Heart right ventricle (tissue), 16 donors: ENCODE measurements around the gene TP63. TPM values are rescaled to one million over a fixed set of nuclear protein-coding genes. Genes with fewer than 3 reads are reported as not detected.

Experiments used
- ATAC-seq, 8 donors: fragments of 200-7000 bp; cut with Tn5 transposase; one replicate each; pipeline ENCODE4 v1.9.1; 2020; ENCODE audit warnings: mild to moderate bottlenecking in 8 of 8, moderate library complexity in 8 of 8, moderate number of reproducible peaks in 1 of 8
- DNase-seq, 2 donors: peaks; one replicate each; pipeline ENCODE4 v3.0.0-alpha.2; 2020
- H3K27ac ChIP-seq, 10 donors: fragments of 200-600 bp; sonication (generic) in 2 of 10; one replicate each; pipeline versions ENCODE4 v1.5.0 to v1.8.0; 2020 to 2022; ENCODE audit warnings: mild to moderate bottlenecking in 3 of 10
- H3K27me3 ChIP-seq, 7 donors: fragments of 200-600 bp; one replicate each; pipeline ENCODE4 v1.8.0; 2021 to 2022; ENCODE audit warnings: mild to moderate bottlenecking in 2 of 7
- H3K36me3 ChIP-seq, 9 donors: fragments of 200-600 bp; sonication (generic) in 1 of 9; one replicate each; pipeline versions ENCODE4 v1.5.0 to v1.8.0; 2020 to 2022; ENCODE audit warnings: mild to moderate bottlenecking in 2 of 9
- H3K4me1 ChIP-seq, 9 donors: fragments of 200-600 bp; sonication (generic) in 1 of 9; one replicate each; pipeline versions ENCODE4 v1.5.0 to v1.8.0; 2020 to 2022; ENCODE audit warnings: mild to moderate bottlenecking in 4 of 9
- H3K4me3 ChIP-seq, 10 donors: fragments of 200-600 bp; sonication (generic) in 2 of 10; one replicate each; pipeline versions ENCODE4 v1.5.0 to v1.8.0; 2020 to 2022; ENCODE audit warnings: mild to moderate bottlenecking in 7 of 10, moderate library complexity in 2 of 10
- H3K9me3 ChIP-seq, 11 donors: fragments of 200-600 bp in 10 of 11; sonication (generic) in 2 of 11; one replicate each; pipeline versions ENCODE4 v1.5.0 to v1.8.0; 2013 to 2022; ENCODE audit warnings: mild to moderate bottlenecking in 2 of 11, control low read depth in 1 of 11, moderate library complexity in 1 of 11
- WGBS, 2 donors: extraction: QIAGEN DNeasy Blood & Tissue Kit; methylation state at CpG; one replicate each; pipeline ENCODE4 v1.1.7; 2013; ENCODE audit warnings: inconsistent platforms in 1 of 2; 5-methylcytosine and 5-hydroxymethylcytosine counted together
- intact Hi-C, 10 donors: fragments of 100-400 bp; cut with DNase I; formaldehyde crosslinking; loops; one replicate each; pipeline versions ENCODE4 v1.11.1 to v1.14.2; 2022
- polyA plus RNA-seq, 2 donors: library from polyadenylated mRNA; stranded (reverse); fragments of 200-250 nt; gene quantifications; one replicate each; pipeline ENCODE4 v1.2.3, GENCODE V29; 2013
- total RNA-seq, 10 donors: library from RNA; stranded (reverse); fragmentation: NEBNext Ultra II Directional in 3 of 10; extraction: Animal tissue kit (Norgen Biotek cat#: 25700) in 3 of 10; gene quantifications; one replicate each; pipeline versions ENCODE4 v1.2.1 to v1.2.4, GENCODE V29; 2021 to 2023
- TF ChIP-seq, protein P1 (sequence below), 9 donors: fragments of 200-600 bp; sonication (generic) in 2 of 9; IDR thresholded peaks; one replicate each; pipeline versions ENCODE4 v1.5.0 to v1.8.0; 2021 to 2022; ENCODE audit warnings: antibody characterized with exemption in 9 of 9, mild to moderate bottlenecking in 5 of 9, moderate library complexity in 1 of 9
- donor health status: Arrhythmogenic right ventricular cardiomyopathy.
- donor health status: ischemic (EF 13 %, LVEDD 7.1; RV severe dilation, severe dysfunction).
- donor health status: healthy with polysubstance abuse.
- donor health status: DM: no; HTN: yes; CAD: no.
- donor health status: DM: no; HTN: no; CAD: no.
- donor health status: ischemic (EF 25% LVEDD 6.9; RV normal size, moderate dysfunction).
- donor health status: ischemic (EF 25% LVEDD 5.7; RV mildly dilated, moderate dysfunction).
- donor health status: healthy.
- donor health status: DM: yes; HTN: yes; CAD: no.
- donor health status: Ischemic cardiomyopathy.
- donor health status: ischemic (EF 35%, LVEDD 5.7; RV mildly dilated, moderate dysfunction).
- donor health status: nonischemic (EF 11% LVEDD 7.7; RV severe dilation, severe dysfunction).
- donor health status: DM: yes; HTN: yes; CAD: no.
- donor health status: PGD.
- donor health status: ischemic (EF 29% LVEDD 5.4; RV normal size, mild dysfunction).
- donor health status: nonischemic (EF 23%, LVEDD 6.1; RV moderate dilation, normal function).

TP63 gene
- total and polyA plus RNA-seq, 12 donors, result 0.07 to 1.5 (median 0.49) TPM

DNA sequence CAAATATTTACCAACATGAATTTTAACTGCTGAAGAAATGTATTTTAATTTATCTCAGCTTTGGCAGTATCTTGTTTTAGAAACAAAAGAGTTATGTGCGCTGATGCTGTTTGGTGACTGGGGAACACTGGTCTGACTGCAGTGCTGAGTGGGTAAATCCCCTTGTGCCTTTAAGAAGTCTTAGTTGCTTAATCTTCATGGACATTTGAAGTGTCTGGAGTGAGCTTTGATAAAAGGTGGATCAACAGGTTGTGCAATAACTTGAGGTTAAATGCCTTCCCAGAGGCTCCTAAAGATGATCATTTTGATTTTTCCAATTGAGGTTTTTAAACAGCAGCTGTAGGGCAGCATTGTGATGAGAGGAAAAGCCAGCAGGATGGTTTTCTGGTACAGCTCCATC, 68.7 kb downstream of the TP63 start:
- 92% methylated on average over 1 of the region's 1 CpG for WGBS, 2 donors
- TF ChIP-seq, protein P1, sequence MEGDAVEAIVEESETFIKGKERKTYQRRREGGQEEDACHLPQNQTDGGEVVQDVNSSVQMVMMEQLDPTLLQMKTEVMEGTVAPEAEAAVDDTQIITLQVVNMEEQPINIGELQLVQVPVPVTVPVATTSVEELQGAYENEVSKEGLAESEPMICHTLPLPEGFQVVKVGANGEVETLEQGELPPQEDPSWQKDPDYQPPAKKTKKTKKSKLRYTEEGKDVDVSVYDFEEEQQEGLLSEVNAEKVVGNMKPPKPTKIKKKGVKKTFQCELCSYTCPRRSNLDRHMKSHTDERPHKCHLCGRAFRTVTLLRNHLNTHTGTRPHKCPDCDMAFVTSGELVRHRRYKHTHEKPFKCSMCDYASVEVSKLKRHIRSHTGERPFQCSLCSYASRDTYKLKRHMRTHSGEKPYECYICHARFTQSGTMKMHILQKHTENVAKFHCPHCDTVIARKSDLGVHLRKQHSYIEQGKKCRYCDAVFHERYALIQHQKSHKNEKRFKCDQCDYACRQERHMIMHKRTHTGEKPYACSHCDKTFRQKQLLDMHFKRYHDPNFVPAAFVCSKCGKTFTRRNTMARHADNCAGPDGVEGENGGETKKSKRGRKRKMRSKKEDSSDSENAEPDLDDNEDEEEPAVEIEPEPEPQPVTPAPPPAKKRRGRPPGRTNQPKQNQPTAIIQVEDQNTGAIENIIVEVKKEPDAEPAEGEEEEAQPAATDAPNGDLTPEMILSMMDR (IDR thresholded peaks at IDR 0.05), result no peak
- no peaks in the 10 kb centered on the region for H3K9me3 ChIP-seq
- peaks cover 0 to 3% (median 0%) of the 10 kb centered on the region in 7 donors for H3K27me3 ChIP-seq
- no peaks in the 10 kb centered on the region for H3K4me1 ChIP-seq
- intact Hi-C loops, result no loop called here
- ATAC-seq, result no peak
- DNase-seq, result no peak
- H3K27ac ChIP-seq, result no peak overlapping the region
- no peaks in the 10 kb centered on the region for H3K36me3 ChIP-seq
- no peak overlapping the region for H3K4me3 ChIP-seq

DNA sequence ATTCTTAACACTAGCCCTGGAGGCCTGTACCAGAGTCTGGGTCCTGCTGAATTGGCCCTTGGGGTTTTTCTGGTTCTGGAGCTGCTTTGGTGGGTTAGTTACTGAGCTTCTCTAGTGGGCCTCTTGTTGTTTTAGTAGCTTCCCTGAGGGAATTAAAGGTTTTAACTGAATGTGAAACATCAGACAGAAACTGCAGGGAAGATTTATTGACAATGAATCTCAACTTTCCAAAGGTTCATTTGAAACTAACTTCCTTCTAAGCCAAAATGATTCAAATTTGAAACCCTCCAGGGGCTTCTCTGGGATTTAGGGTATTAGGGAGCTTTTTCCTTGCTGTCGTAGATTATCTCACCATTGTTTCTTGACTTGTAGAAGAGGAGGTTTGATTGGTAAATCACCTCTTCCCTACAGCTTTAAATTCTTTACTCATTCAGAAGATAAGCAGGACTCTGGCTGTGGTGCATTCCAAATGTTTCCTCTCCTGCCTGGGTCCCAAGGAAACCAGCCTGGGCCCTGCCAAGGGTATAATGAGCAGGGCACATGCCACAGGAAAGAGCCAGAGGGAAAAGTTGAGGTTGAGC, 71.0 kb downstream of the TP63 start:
- Histone ChIP-seq H3K4me1 (no peaks in the 10 kb centered on the region), H3K9me3 (no peaks in the 10 kb centered on the region), H3K36me3 (no peaks in the 10 kb centered on the region), H3K4me3 (no peak overlapping the region), H3K27me3 (peaks cover 0 to 3% (median 0%) of the 10 kb centered on the region in 7 donors), H3K27ac (no peak overlapping the region)
- no peak for DNase-seq
- TF ChIP-seq, protein P1 (IDR thresholded peaks at IDR 0.05), result no peak
- ATAC-seq, result no peak
- 75 to 89% methylated on average over 1 of the region's 1 CpG for WGBS, 2 donors
- intact Hi-C loops, result no loop called here

DNA sequence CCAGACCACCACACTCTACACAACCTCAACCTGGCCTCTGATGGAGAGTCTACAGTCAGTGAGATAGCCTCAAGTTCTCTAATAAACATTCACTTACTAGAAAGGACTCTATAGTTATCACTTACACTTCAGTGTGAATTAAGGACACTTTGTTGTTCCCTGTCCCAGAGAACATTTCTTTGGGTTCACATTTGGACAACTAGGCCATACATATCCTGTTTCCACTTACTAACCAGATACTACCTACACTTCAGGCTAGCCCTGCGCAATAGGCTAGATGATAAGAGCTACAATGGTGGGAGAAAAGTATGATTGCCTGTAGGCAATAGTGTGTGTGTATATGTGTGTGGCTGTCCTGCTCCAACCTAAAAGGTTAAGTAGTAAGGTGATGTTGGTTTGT, 72.7 kb downstream of the TP63 start:
- DNase-seq (no peak), ATAC-seq (no peak)
- WGBS, 2 donors, result 42 to 55% methylated on average over 1 of the region's 1 CpG
- no peaks in the 10 kb centered on the region for H3K27me3 ChIP-seq
- H3K9me3 ChIP-seq, result no peaks in the 10 kb centered on the region
- no peaks in the 10 kb centered on the region for H3K4me1 ChIP-seq
- H3K36me3 ChIP-seq, result no peaks in the 10 kb centered on the region
- no peak overlapping the region for H3K4me3 ChIP-seq
- TF ChIP-seq, protein P1 (IDR thresholded peaks at IDR 0.05), result no peak
- no peak overlapping the region for H3K27ac ChIP-seq
- intact Hi-C loops, result no loop called here

DNA sequence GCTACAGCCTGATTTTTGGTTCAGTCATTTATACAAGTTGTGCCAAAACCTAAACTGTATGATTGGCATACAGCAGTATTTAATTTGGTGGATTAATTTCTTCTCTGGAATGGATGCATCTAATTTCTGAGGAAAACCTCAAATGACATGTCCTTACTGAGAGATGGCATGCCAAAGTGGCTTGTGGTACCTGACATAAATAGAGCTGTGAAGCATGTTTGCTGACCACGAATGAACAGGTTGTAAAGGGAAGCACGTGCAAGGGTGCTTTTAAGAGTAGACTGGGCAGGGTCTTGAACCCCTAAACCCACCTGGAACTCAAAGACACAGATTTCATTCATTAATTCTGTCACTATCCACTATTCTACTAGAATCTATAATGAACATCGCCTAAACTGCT, 77.2 kb downstream of the TP63 start:
- WGBS, 2 donors, result 83 to 92% methylated on average over 3 of the region's 3 CpGs
- no peak for DNase-seq
- Histone ChIP-seq H3K27ac (no peak overlapping the region), H3K27me3 (no peaks in the 10 kb centered on the region), H3K9me3 (no peaks in the 10 kb centered on the region), H3K36me3 (no peaks in the 10 kb centered on the region), H3K4me3 (no peak overlapping the region), H3K4me1 (peaks cover 0 to 14% (median 5%) of the 10 kb centered on the region in 9 donors)
- no peak for ATAC-seq
- TF ChIP-seq, protein P1 (IDR thresholded peaks at IDR 0.05), result no peak
- intact Hi-C loops, result no loop called here
